ENCODE measurements around the gene PKMYT1. TPM values are rescaled to one million over a fixed set of nuclear protein-coding genes. Genes with fewer than 3 reads are reported as not detected.

The PKMYT1 gene
- total RNA-seq, 1 experiment from 2014 or later: 128 TPM

GRCh38 chr16:2927010-2927646 lies 53.1 kb downstream of the PKMYT1 start:
- Histone ChIP-seq H3K27ac (ENCODE audit: low read depth, low read length, poor library complexity, severe bottlenecking) (no peak overlapping the region), H3K4me1 (ENCODE audit: insufficient read depth, low read length, poor library complexity, severe bottlenecking) (peaks cover 5% of the 10 kb centered on the region), H3K4me3 (ENCODE audit: low read depth, low read length, poor library complexity, severe bottlenecking) (no peak overlapping the region), H3K36me3 (ENCODE audit: insufficient read depth, low read length, poor library complexity, severe bottlenecking) (peaks cover 4% of the 10 kb centered on the region), H3K27me3 (replicated peaks; ENCODE audit: insufficient read depth, low read depth, low read length, poor library complexity) (no peaks in the 10 kb centered on the region), H3K9me3 (ENCODE audit: low read depth, low read length, poor library complexity, severe bottlenecking) (no peaks in the 10 kb centered on the region)
- intact Hi-C loops (cut with micrococcal nuclease; ENCODE audit: unreplicated experiment): loop anchor here (5.0 kb wide), 1 partner anchor 35 kb away; the partner anchor contains the start of gene KREMEN2
- DNase-seq (ENCODE audit: low spot score): peak; percentile 94
- ChIA-PET CTCF (interaction anchor here (0.5 to 0.7 kb wide), 13 partner anchors 9 to 824 kb away, joined by 3 to 8 read pairs (median 5); partner anchors contain the start of genes FLYWCH1, FLYWCH2 and KREMEN2), POLR2A (ENCODE audit: low non-redundant PET) (interaction anchor here (0.6 kb wide), 2 partner anchors 39 to 119 kb away, joined by 3 to 8 read pairs; no protein-coding TSS in a partner anchor)
- BruUV-seq (replicated peaks): no TSS peak
- TF ChIP-seq CTCF (conservative IDR thresholded peaks at IDR 0.05; ENCODE audit: low read depth, low read length): peak; percentile 97
- TF ChIP-seq EZH2 (IDR thresholded peaks at IDR 0.05; ENCODE audit: borderline replicate concordance, low read depth, low read length, poor library complexity, severe bottlenecking): no peak

- no peak for DNase-seq (ENCODE audit: low spot score)
- CTCF ChIA-PET: no interaction called here
- no peaks in the 10 kb centered on the region for H3K27me3 ChIP-seq (replicated peaks; ENCODE audit: insufficient read depth, low read depth, low read length, poor library complexity)
- POLR2A ChIA-PET (ENCODE audit: low non-redundant PET): interaction anchor here (0.6 to 0.7 kb wide), 2 partner anchors 36 to 39 kb away, joined by 4 to 8 read pairs; no protein-coding TSS in a partner anchor
- TF ChIP-seq CTCF (conservative IDR thresholded peaks at IDR 0.05; ENCODE audit: low read depth, low read length) (no peak), EZH2 (IDR thresholded peaks at IDR 0.05; ENCODE audit: borderline replicate concordance, low read depth, low read length, poor library complexity, severe bottlenecking) (no peak)
- intact Hi-C loops (cut with micrococcal nuclease; ENCODE audit: unreplicated experiment): loop anchor here (5.0 kb wide), 1 partner anchor 36 kb away; the partner anchor contains the start of gene KREMEN2
- H3K36me3 ChIP-seq (ENCODE audit: insufficient read depth, low read length, poor library complexity, severe bottlenecking): peaks cover 4% of the 10 kb centered on the region
- no peak overlapping the region for H3K27ac ChIP-seq (ENCODE audit: low read depth, low read length, poor library complexity, severe bottlenecking)
- H3K9me3 ChIP-seq (ENCODE audit: low read depth, low read length, poor library complexity, severe bottlenecking): no peaks in the 10 kb centered on the region
- no TSS peak for BruUV-seq (replicated peaks)
- no peak overlapping the region for H3K4me3 ChIP-seq (ENCODE audit: low read depth, low read length, poor library complexity, severe bottlenecking)
- peaks cover 5% of the 10 kb centered on the region for H3K4me1 ChIP-seq (ENCODE audit: insufficient read depth, low read length, poor library complexity, severe bottlenecking)
These were observed 53.6 kb downstream of the PKMYT1 start for GRCh38 chr16:2926650-2926999.

- Histone ChIP-seq H3K4me3 (ENCODE audit: low read depth, low read length, poor library complexity, severe bottlenecking) (no peak overlapping the region), H3K36me3 (ENCODE audit: insufficient read depth, low read length, poor library complexity, severe bottlenecking) (peaks cover 4% of the 10 kb centered on the region), H3K27me3 (replicated peaks; ENCODE audit: insufficient read depth, low read depth, low read length, poor library complexity) (no peaks in the 10 kb centered on the region), H3K9me3 (ENCODE audit: low read depth, low read length, poor library complexity, severe bottlenecking) (no peaks in the 10 kb centered on the region), H3K27ac (ENCODE audit: low read depth, low read length, poor library complexity, severe bottlenecking) (no peak overlapping the region), H3K4me1 (ENCODE audit: insufficient read depth, low read length, poor library complexity, severe bottlenecking) (peaks cover 5% of the 10 kb centered on the region)
- BruUV-seq (replicated peaks): no TSS peak
- ChIA-PET CTCF (interaction anchor here (0.7 kb wide), 1 partner anchor 87 kb away, joined by 3 read pairs; no protein-coding TSS in a partner anchor), POLR2A (ENCODE audit: low non-redundant PET) (interaction anchor here (0.6 to 0.7 kb wide), 2 partner anchors 36 to 38 kb away, joined by 4 to 8 read pairs; no protein-coding TSS in a partner anchor)
- intact Hi-C loops (cut with micrococcal nuclease; ENCODE audit: unreplicated experiment): loop anchor here (5.0 kb wide), 1 partner anchor 36 kb away; the partner anchor contains the start of gene KREMEN2
- TF ChIP-seq EZH2 (IDR thresholded peaks at IDR 0.05; ENCODE audit: borderline replicate concordance, low read depth, low read length, poor library complexity, severe bottlenecking) (no peak), CTCF (conservative IDR thresholded peaks at IDR 0.05; ENCODE audit: low read depth, low read length) (no peak)
- DNase-seq (ENCODE audit: low spot score): no peak
These were observed 54.1 kb downstream of the PKMYT1 start for GRCh38 chr16:2925951-2926649.
